ENCODE results near the gene PIK3R1. TPM values are rescaled to one million over a fixed set of nuclear protein-coding genes. Genes with fewer than 3 reads are reported as not detected.

PIK3R1 gene
- total RNA-seq, 4 donors from 2014 or later = 15.9 to 114 (median 40.8) TPM

GRCh38 chr5:68292316-68292715 lies 76.8 kb downstream of the PIK3R1 start:
- Histone ChIP-seq H3K27ac (peak overlapping the region in 3 of 4 donors; percentile 18 to 92 (median 86)), H3K9me3 (no peaks in the 10 kb centered on the region), H3K27me3 (no peaks in the 10 kb centered on the region), H3K36me3 (peaks cover 0 to 54% (median 24%) of the 10 kb centered on the region in 3 donors), H3K4me1 (peaks cover 26 to 79% (median 28%) of the 10 kb centered on the region in 3 donors), H3K4me3 (peak overlapping the region in 1 of 4 donors; percentile 74)
- DNase-seq = no peak
- no peak for TF ChIP-seq POLR2A (IDR thresholded peaks at IDR 0.05)
- no peak for TF ChIP-seq CTCF (IDR thresholded peaks at IDR 0.05)
- 25% methylated on average over 3 of the region's 3 CpGs for WGBS, 2 donors
- intact Hi-C loops (cut with DNase I) = no loop called here

GRCh38 chr5:68295772-68296171 lies 80.2 kb downstream of the PIK3R1 start:
- WGBS, 2 donors = 17 to 50% methylated on average over 3 of the region's 3 CpGs
- H3K4me1 ChIP-seq = peaks cover 6 to 70% (median 10%) of the 10 kb centered on the region in 3 donors
- H3K27ac ChIP-seq = peak overlapping the region in 3 of 4 donors; percentile 1 to 32 (median 19)
- DNase-seq = no peak
- no peak overlapping the region for H3K4me3 ChIP-seq
- no peak for TF ChIP-seq CTCF (IDR thresholded peaks at IDR 0.05)
- TF ChIP-seq POLR2A (IDR thresholded peaks at IDR 0.05) = no peak
- intact Hi-C loops (cut with DNase I) = no loop called here
- H3K9me3 ChIP-seq = no peaks in the 10 kb centered on the region
- H3K36me3 ChIP-seq = peaks cover 0 to 85% (median 30%) of the 10 kb centered on the region in 3 donors
- H3K27me3 ChIP-seq = no peaks in the 10 kb centered on the region

GRCh38 chr5:68296895-68297294 lies 81.3 kb downstream of the PIK3R1 start:
- no peak for TF ChIP-seq POLR2A (IDR thresholded peaks at IDR 0.05)
- no peak for TF ChIP-seq CTCF (IDR thresholded peaks at IDR 0.05)
- peaks cover 0 to 89% (median 30%) of the 10 kb centered on the region in 3 donors for H3K36me3 ChIP-seq
- peaks cover 3 to 58% (median 6%) of the 10 kb centered on the region in 3 donors for H3K4me1 ChIP-seq
- no peaks in the 10 kb centered on the region for H3K27me3 ChIP-seq
- DNase-seq = no peak
- H3K9me3 ChIP-seq = no peaks in the 10 kb centered on the region
- WGBS, 2 donors = 73 to 91% methylated on average over 1 of the region's 1 CpG
- intact Hi-C loops (cut with DNase I) = no loop called here
- no peak overlapping the region for H3K27ac ChIP-seq
- no peak overlapping the region for H3K4me3 ChIP-seq

- Histone ChIP-seq H3K36me3 (peaks cover 0 to 86% (median 30%) of the 10 kb centered on the region in 3 donors), H3K9me3 (no peaks in the 10 kb centered on the region), H3K4me1 (peaks cover 0 to 51% (median 0%) of the 10 kb centered on the region in 3 donors), H3K27ac (no peak overlapping the region), H3K27me3 (no peaks in the 10 kb centered on the region), H3K4me3 (no peak overlapping the region)
- DNase-seq = no peak
- 67 to 85% methylated on average over 4 of the region's 4 CpGs for WGBS, 2 donors
- TF ChIP-seq CTCF (IDR thresholded peaks at IDR 0.05) (no peak), POLR2A (IDR thresholded peaks at IDR 0.05) (no peak)
- intact Hi-C loops (cut with DNase I) = no loop called here
These were observed 82.1 kb downstream of the PIK3R1 start for GRCh38 chr5:68297656-68298055.

GRCh38 chr5:68298479-68298878 lies 82.9 kb downstream of the PIK3R1 start:
- Histone ChIP-seq H3K4me3 (no peak overlapping the region), H3K9me3 (no peaks in the 10 kb centered on the region), H3K27me3 (no peaks in the 10 kb centered on the region), H3K36me3 (peaks cover 0 to 78% (median 30%) of the 10 kb centered on the region in 3 donors), H3K27ac (no peak overlapping the region), H3K4me1 (peaks cover 0 to 54% (median 0%) of the 10 kb centered on the region in 3 donors)
- DNase-seq = no peak
- 68 to 70% methylated on average over 2 of the region's 2 CpGs for WGBS, 2 donors
- TF ChIP-seq CTCF (IDR thresholded peaks at IDR 0.05) (no peak), POLR2A (IDR thresholded peaks at IDR 0.05) (no peak)
- intact Hi-C loops (cut with DNase I) = no loop called here

Data from esophagus squamous epithelium (tissue), 5 donors.